HT1080 (cell line): ENCODE results near the gene PKD1L1. TPM values are rescaled to one million over a fixed set of nuclear protein-coding genes. Genes with fewer than 3 reads are reported as not detected.
A peak's percentile ranks its signal among the peaks of the same experiment; 100 is the strongest.

ENCODE experiments used
- DNase-seq: peaks from one replicate; pipeline ENCODE4 v3.0.0-alpha.2; 2015; ENCODE audit warnings: low read depth
- total RNA-seq: library from RNA; depleted of rRNA; stranded (reverse); fragments of >200 nt; shearing (Covaris generic); gene quantifications from 2 replicates; pipeline ENCODE4 v1.2.3, GENCODE V29; 2014; rRNA removed

The PKD1L1 gene
- total RNA-seq, 1 experiment from 2014 or later = 0.55 TPM

- DNase-seq = no peak
Measured at GRCh38 chr7:47739301-47739875, 208.9 kb downstream of the PKD1L1 start.

GRCh38 chr7:47738563-47739166 is 209.6 kb downstream of the PKD1L1 start:
- DNase-seq = no peak

GRCh38 chr7:47737601-47738000 is 210.7 kb downstream of the PKD1L1 start:
- no peak for DNase-seq

DNA sequence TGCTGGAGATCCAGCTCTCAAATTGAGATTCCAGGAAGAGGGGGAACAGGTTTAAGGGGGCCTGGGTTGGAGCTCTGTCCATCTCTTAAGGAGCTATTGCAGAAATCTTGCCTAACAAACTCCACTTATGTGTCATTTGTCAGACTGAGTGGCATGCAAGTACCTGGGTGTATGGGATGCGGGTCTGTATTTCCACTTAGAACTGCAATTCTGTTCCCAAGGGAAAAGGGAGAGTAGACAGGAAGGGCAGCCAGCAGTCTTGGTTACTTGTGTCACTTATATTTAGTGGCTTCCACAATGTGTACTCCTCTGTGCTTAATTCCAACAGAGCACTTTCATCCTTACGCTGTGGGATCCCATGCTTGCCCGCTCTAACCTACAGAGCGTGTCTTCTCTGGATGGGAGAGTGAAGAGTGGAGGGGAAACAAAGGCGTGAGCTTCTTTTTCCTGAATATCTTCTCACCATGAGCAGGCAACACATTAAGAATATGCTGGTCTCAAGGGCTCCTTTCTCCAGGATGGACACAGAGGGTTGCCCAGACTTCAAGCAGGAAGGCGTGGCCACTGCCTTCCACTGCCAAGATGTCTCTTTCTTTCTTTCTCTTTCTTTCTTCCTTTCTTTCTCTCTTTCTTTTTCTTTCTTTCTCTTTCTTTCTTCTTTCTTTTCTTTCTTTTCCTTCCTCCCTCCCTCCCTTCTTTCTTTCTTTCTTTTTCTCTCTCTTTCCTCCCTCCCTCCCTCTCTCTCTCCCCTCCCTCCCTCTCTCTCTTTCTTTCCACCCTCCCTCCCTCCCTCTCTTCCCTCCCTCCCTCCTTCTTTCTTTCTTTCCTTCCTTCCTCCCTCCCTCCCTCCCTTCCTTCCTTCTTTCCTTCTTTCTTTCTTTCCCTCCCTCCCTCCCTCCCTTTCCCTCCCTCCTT is 212.6 kb downstream of the PKD1L1 start:
- no peak for DNase-seq

DNA sequence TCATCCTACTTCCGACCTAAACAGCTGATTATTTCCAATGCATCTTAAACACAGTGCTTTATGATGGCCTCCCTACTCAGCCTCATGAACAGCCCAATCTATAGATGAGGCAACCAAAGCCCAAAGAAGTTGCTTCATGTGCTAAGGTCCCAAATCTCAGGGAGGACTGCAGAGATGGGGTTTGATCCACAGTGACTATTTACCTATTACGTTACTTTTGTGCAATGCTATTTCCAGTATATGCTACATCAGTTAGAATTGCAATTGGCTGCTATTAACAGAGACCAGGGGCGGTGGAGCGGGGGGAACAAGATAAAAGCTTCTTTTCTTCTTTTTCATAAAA is 213.3 kb downstream of the PKD1L1 start:
- DNase-seq = no peak

GRCh38 chr7:47734287-47734948 is 213.8 kb downstream of the PKD1L1 start:
- DNase-seq = no peak

GRCh38 chr7:47730142-47730541 is 218.1 kb downstream of the PKD1L1 start:
- peak; percentile 15 for DNase-seq

DNA sequence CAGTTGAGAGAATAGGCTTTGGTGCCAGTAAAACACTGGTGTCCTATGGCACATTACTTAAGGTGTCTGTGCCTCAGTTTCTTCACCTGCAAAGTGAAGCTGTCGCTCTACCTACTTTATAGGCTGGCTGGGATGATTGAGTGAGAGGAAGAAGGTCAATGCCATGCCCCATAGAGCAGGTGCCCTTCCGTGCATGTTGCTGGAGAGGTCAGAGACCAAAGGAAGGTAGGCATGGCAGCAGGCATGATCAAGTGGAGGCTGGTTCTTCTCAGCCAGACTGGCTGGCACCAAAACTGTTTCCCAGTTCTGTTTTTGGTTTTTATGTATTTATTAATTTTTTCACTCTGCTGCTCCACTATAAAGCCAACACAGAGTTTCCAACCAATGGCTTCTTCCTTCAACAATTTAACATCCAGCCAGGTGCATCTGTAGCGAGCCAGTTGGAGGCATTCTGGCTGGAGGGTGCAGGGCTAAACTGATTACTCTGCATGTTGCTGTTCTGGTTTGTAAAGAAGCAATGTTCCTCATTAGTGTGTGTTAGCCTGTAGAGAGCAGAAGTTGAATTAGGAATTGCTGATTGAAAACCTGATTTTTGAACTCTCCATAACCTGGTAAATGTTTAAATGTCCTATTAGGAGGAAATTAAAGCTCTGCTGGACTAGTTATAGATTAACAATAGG is 222.1 kb downstream of the PKD1L1 start:
- no peak for DNase-seq

GRCh38 chr7:47725031-47725780 is 223.1 kb downstream of the PKD1L1 start:
- peak; percentile 64 for DNase-seq

Other genes starting within 250 kb of the PKD1L1 start
- gene HUS1, start 31.1 kb upstream of the PKD1L1 start, total RNA-seq = 10.1 and 14.4 TPM in 2 replicates
- not detected in 2 replicates for gene SUN3, start 80.6 kb upstream of the PKD1L1 start, total RNA-seq
- 1.2 TPM in 1 of 2 replicates, not detected in the other for gene C7orf57, start 87.1 kb upstream of the PKD1L1 start, total RNA-seq
- 11.8 and 12.8 TPM in 2 replicates for gene UPP1, start 140.8 kb upstream of the PKD1L1 start, total RNA-seq
- 1.2 and 1.7 TPM in 2 replicates for gene ABCA13, start 223.0 kb upstream of the PKD1L1 start, total RNA-seq